NB4 (cell line): ENCODE data around the gene SEZ6.

Experiments used
- DNase-seq: peaks from one replicate; pipeline ENCODE4 v3.0.0; 2010; ENCODE audit warnings: low read depth
- H3K4me3 ChIP-seq: one replicate; pipeline ENCODE4 v1.5.1; 2011; ENCODE audit warnings: mild to moderate bottlenecking, low read depth, low read length, moderate library complexity
- CTCF ChIP-seq: IDR thresholded peaks from one replicate; pipeline ENCODE4 v1.5.1; 2012; ENCODE audit warnings: low read depth, low read length
- MAX ChIP-seq: IDR thresholded peaks from 2 replicates; pipeline ENCODE4 v1.6.1; 2011; ENCODE audit warnings: low read depth, low read length
- MYC ChIP-seq: IDR thresholded peaks from 2 replicates; pipeline ENCODE4 v1.6.1; 2011; ENCODE audit warnings: low read depth, low read length
- POLR2A ChIP-seq: IDR thresholded peaks from 2 replicates; pipeline ENCODE4 v1.6.1; 2011; ENCODE audit warnings: mild to moderate bottlenecking; ENCODE audit not compliant: insufficient read length; ENCODE audit errors: extremely low read depth

SEZ6 gene

GRCh38 chr17:28908640-28909167 lies 97.1 kb downstream of the SEZ6 start:
- no peak overlapping the region for H3K4me3 ChIP-seq
- DNase-seq: no peak
- TF ChIP-seq CTCF (no peak), POLR2A (no peak), MYC (no peak), MAX (no peak)

GRCh38 chr17:28907709-28908475 lies 97.9 kb downstream of the SEZ6 start:
- DNase-seq: no peak
- H3K4me3 ChIP-seq: no peak overlapping the region
- TF ChIP-seq POLR2A: no peak
- no peak for TF ChIP-seq MAX
- TF ChIP-seq MYC: no peak
- no peak for TF ChIP-seq CTCF

- DNase-seq: no peak
- no peak for TF ChIP-seq MAX
- TF ChIP-seq CTCF: no peak
- TF ChIP-seq MYC: no peak
- TF ChIP-seq POLR2A: no peak
Measured at GRCh38 chr17:28906706-28907438, 99.0 kb downstream of the SEZ6 start.

GRCh38 chr17:28906276-28906675 lies 99.6 kb downstream of the SEZ6 start:
- H3K4me3 ChIP-seq: no peak overlapping the region
- DNase-seq: no peak
- TF ChIP-seq MYC: no peak
- TF ChIP-seq POLR2A: no peak
- TF ChIP-seq MAX: no peak
- TF ChIP-seq CTCF: no peak

More at GRCh38 chr17:28906706-28907438, 99.0 kb downstream of the SEZ6 start:
- no peak overlapping the region for H3K4me3 ChIP-seq
